K562 (cell line): Measurements from ENCODE around the gene FKBP8. TPM values are rescaled to one million over a fixed set of nuclear protein-coding genes. Genes with fewer than 3 reads are reported as not detected.

Experiments
- ATAC-seq: fragments of 200-7000 bp; cut with Tn5 transposase; 3 replicates; pipeline ENCODE4 v1.9.1; 2020; ENCODE audit warnings: moderate library complexity
- BruUV-seq: library from RNA; stranded (reverse); fragments of 400-500 nt; replicated peaks from 2 replicates; lab custom pipeline; 2021; lab: Mats Ljungman, UMichigan
- CTCF ChIA-PET: fragments of 300-600 bp; formaldehyde crosslinking; extraction: SDS; loops from one replicate; lab custom pipeline; 2021; ENCODE audit warnings: low intra/inter-chr PET ratio; lab: Yijun Ruan, JAX
- POLR2A ChIA-PET: fragments of 300-600, 350-650 bp; sonication (Branson Sonifier 250); formaldehyde crosslinking; extraction: SDS; loops from one replicate; lab custom pipeline; 2021; ENCODE audit warnings: antibody characterized with exemption, inconsistent platforms; lab: Yijun Ruan, JAX
- DNase-seq, 4 experiments: peaks; one replicate each; pipeline versions ENCODE4 v3.0.0 to v3.0.0-alpha.2; 2011 to 2018; ENCODE audit warnings: low spot score in 3 of 4, mixed read lengths in 3 of 4; ENCODE audit errors: extremely low read depth in 1 of 4
- FAIRE-seq: peaks from 2 replicates; lab custom pipeline; 2011; peaks lifted over from hg19 to GRCh38; lab: Jason Lieb, UNC
- H2AFZ ChIP-seq: 2 replicates; pipeline ENCODE4 v1.6.0; 2011; ENCODE audit warnings: low read depth, low read length, control low read depth, inconsistent platforms
- H3K27ac ChIP-seq: fragments of 200-600 bp; 3 replicates; pipeline ENCODE4 v1.8.0; 2011; ENCODE audit warnings: low read depth, mild to moderate bottlenecking, control low read depth, inconsistent platforms, low read length, moderate library complexity, mixed read lengths; ENCODE audit errors: extremely low read depth
- H3K27me3 ChIP-seq, 2 experiments: fragments of 300-600 bp in 1 of 2; 2 replicates in 1 of 2; 3 replicates in 1 of 2; pipeline versions ENCODE4 v1.6.0 to v1.8.0; 2011; ENCODE audit warnings: inconsistent platforms in 2 of 2, low read length in 2 of 2, mild to moderate bottlenecking in 1 of 2, mixed read lengths in 1 of 2, moderate library complexity in 1 of 2; ENCODE audit not compliant: control insufficient read depth in 2 of 2, insufficient read depth in 2 of 2
- H3K36me3 ChIP-seq: fragments of 300-600 bp; 3 replicates; pipeline ENCODE4 v1.8.0; 2011; ENCODE audit warnings: mild to moderate bottlenecking, low read length, inconsistent platforms; ENCODE audit not compliant: control insufficient read depth, insufficient read depth
- H3K4me1 ChIP-seq, 2 experiments: fragments of 200-600 bp in 1 of 2; replicated peaks in 1 of 2; 2 replicates in 1 of 2; 3 replicates in 1 of 2; pipeline versions ENCODE4 v1.5.1 to v1.8.0; 2011; ENCODE audit warnings: inconsistent platforms in 2 of 2, low read length in 2 of 2, mild to moderate bottlenecking in 1 of 2, mixed read lengths in 1 of 2, moderate library complexity in 1 of 2; ENCODE audit not compliant: control insufficient read depth in 2 of 2, insufficient read depth in 2 of 2
- H3K4me2 ChIP-seq: 2 replicates; pipeline ENCODE4 v1.6.1; 2011; ENCODE audit warnings: low read length, control low read depth, inconsistent platforms, mixed read lengths; ENCODE audit not compliant: insufficient read depth
- H3K4me3 ChIP-seq: fragments of 200-600 bp; sonication (generic), shearing (Covaris generic); 2 replicates; pipeline ENCODE4 v1.5.1; 2016; ENCODE audit warnings: control low read depth, inconsistent platforms
- H3K79me2 ChIP-seq: fragments of 200-600 bp; 3 replicates; pipeline ENCODE4 v1.8.0; 2011; ENCODE audit warnings: low read length, inconsistent platforms; ENCODE audit not compliant: control insufficient read depth, insufficient read depth
- H3K9ac ChIP-seq, 2 experiments: 2 replicates each; pipeline versions ENCODE4 v1.6.0 to v1.6.1; 2011; ENCODE audit warnings: low read depth in 2 of 2, low read length in 2 of 2, control low read depth in 1 of 2, inconsistent platforms in 1 of 2, mild to moderate bottlenecking in 1 of 2, mixed read lengths in 1 of 2; ENCODE audit not compliant: insufficient read depth in 1 of 2
- H3K9me1 ChIP-seq: one replicate; pipeline ENCODE4 v1.6.0; 2011; ENCODE audit warnings: inconsistent platforms, mild to moderate bottlenecking, low read length, moderate library complexity; ENCODE audit not compliant: control insufficient read depth, insufficient read depth
- H3K9me3 ChIP-seq: replicated peaks from 2 replicates; pipeline ENCODE4 v1.5.1; 2011; ENCODE audit warnings: low read depth, low read length, inconsistent platforms; ENCODE audit not compliant: control insufficient read depth, insufficient read depth
- H4K20me1 ChIP-seq: replicated peaks from 2 replicates; pipeline ENCODE4 v1.6.1; 2011; ENCODE audit warnings: low read length, inconsistent platforms, mixed read lengths; ENCODE audit not compliant: control insufficient read depth, insufficient read depth
- BCL6 ChIP-seq: fragments of 250-450 bp; sonication (Bioruptor Pico); IDR thresholded peaks from 2 replicates; pipeline ENCODE4 v1.4.0; 2020
- BRD9 ChIP-seq: fragments of 450-650 bp; IDR thresholded peaks from 2 replicates; pipeline ENCODE4 v1.6.1; 2018; ENCODE audit warnings: low read depth; ENCODE audit not compliant: partially characterized antibody
- CREB5 ChIP-seq: fragments of 250-450 bp; sonication (Bioruptor Pico); IDR thresholded peaks from 2 replicates; pipeline ENCODE4 v1.5.0; 2020; ENCODE audit warnings: mild to moderate bottlenecking
- DNMT1 ChIP-seq: fragments of 450-650 bp; IDR thresholded peaks from 2 replicates; pipeline ENCODE4 v1.6.1; 2016; ENCODE audit warnings: antibody characterized with exemption, mild to moderate bottlenecking
- EZH2 ChIP-seq: IDR thresholded peaks from 2 replicates; pipeline ENCODE4 v1.6.1; 2012; ENCODE audit warnings: low read depth, mild to moderate bottlenecking, inconsistent platforms, low read length, borderline replicate concordance
- FOXA3 ChIP-seq, 2 experiments: fragments of 450-650 bp in 1 of 2; sonication (generic) in 1 of 2; formaldehyde crosslinking; IDR thresholded peaks in 1 of 2; conservative IDR thresholded peaks in 1 of 2; 2 replicates each; pipeline versions ENCODE4 v1.4.0 to v1.8.0; 2020 to 2022; ENCODE audit warnings: mild to moderate bottlenecking in 2 of 2, missing genetic modification reagents in 1 of 2
- FUS ChIP-seq: fragments of 200-400 bp; formaldehyde crosslinking; optimal IDR thresholded peaks from 2 replicates; pipeline ENCODE3; 2017; ENCODE audit warnings: low read depth, low read length
- HDAC8 ChIP-seq: fragments of 450-650 bp; IDR thresholded peaks from 2 replicates; pipeline ENCODE4 v1.6.1; 2016; ENCODE audit warnings: mild to moderate bottlenecking, missing genetic modification characterization, moderate library complexity, missing compliant biosample characterization
- MYBL2 ChIP-seq, 2 experiments: fragments of 450-650 bp in 1 of 2; sonication (generic) in 1 of 2; formaldehyde crosslinking in 1 of 2; IDR thresholded peaks; 2 replicates each; pipeline versions ENCODE4 v1.6.1 to v1.8.1; 2017 to 2022; ENCODE audit warnings: borderline replicate concordance in 1 of 2, inconsistent platforms in 1 of 2, low read depth in 1 of 2, mild to moderate bottlenecking in 1 of 2, missing genetic modification reagents in 1 of 2, moderate library complexity in 1 of 2
- NFIC ChIP-seq: fragments of 450-650 bp; IDR thresholded peaks from 2 replicates; pipeline ENCODE4 v1.6.1; 2017; ENCODE audit warnings: mild to moderate bottlenecking, inconsistent platforms
- NR3C1 ChIP-seq: sonication (generic); formaldehyde crosslinking; IDR thresholded peaks from 2 replicates; pipeline ENCODE4 v1.8.1; 2022; ENCODE audit warnings: missing genetic modification reagents
- ZNF24 ChIP-seq: fragments of 450-650 bp; IDR thresholded peaks from 2 replicates; pipeline ENCODE4 v1.6.1; 2016
- ZNF592 ChIP-seq: fragments of 450-650 bp; IDR thresholded peaks from 2 replicates; pipeline ENCODE4 v1.6.1; 2017; ENCODE audit warnings: antibody characterized with exemption, mild to moderate bottlenecking
- WGBS: fragments of 100-300 bp; shearing (Covaris generic); methylation state at CpG from one replicate; pipeline ENCODE4 v1.1.6; 2016; ENCODE audit warnings: low coverage, mixed read lengths; ENCODE audit not compliant: insufficient coverage; ENCODE audit errors: missing lambda C conversion rate; 5-methylcytosine and 5-hydroxymethylcytosine counted together
- in situ Hi-C: fragments of 300-500 bp; cut with MboI; formaldehyde crosslinking; loops from 4 replicates; pipeline ENCODE4 v1.15.0; 2018; ENCODE audit warnings: inconsistent platforms, mixed read lengths
- intact Hi-C: fragments of 100-400 bp; cut with micrococcal nuclease; formaldehyde crosslinking; loops from 2 replicates; pipeline ENCODE4 v1.14.2; 2022
- polyA plus RNA-seq, 8 experiments: library from polyadenylated mRNA; depleted of rRNA in 4 of 8; stranded (reverse) in 5 of 8; unstranded in 3 of 8; fragments of >200 nt; fragmentation: Nextera tagmentation in 2 of 8; fragmentation: Illumina TruSeq in 1 of 8; extraction: Ambion mirVana in 2 of 8; extraction: Trizol in 1 of 8; gene quantifications; 2 replicates each; pipeline versions ENCODE4 v1.2.1 to v1.2.3, GENCODE V29; 2011 to 2014; ENCODE audit warnings: inconsistent platforms in 1 of 8, missing spikeins in 1 of 8
- total RNA-seq, 7 experiments: library from RNA; depleted of rRNA in 6 of 7; stranded (reverse); fragments of >200 nt in 6 of 7; fragmentation: Illumina TruSeq in 2 of 7; extraction: Trizol in 2 of 7; gene quantifications; 2 replicates each; pipeline versions ENCODE4 v1.2.1 to v1.2.3, GENCODE V29; 2011 to 2021; ENCODE audit warnings: low replicate concordance in 1 of 7
- TF ChIP-seq, protein P1 (sequence below): sonication (generic); formaldehyde crosslinking; IDR thresholded peaks from 2 replicates; pipeline ENCODE4 v1.8.0; 2022; ENCODE audit warnings: missing genetic modification reagents, mild to moderate bottlenecking, moderate library complexity, borderline replicate concordance

The FKBP8 gene
- total and polyA plus RNA-seq, 9 of the 15 experiments (the other 6 are each of a cell fraction or from before 2014, with no cell fraction given) = 0.46 to 236 (median 104) TPM

DNA sequence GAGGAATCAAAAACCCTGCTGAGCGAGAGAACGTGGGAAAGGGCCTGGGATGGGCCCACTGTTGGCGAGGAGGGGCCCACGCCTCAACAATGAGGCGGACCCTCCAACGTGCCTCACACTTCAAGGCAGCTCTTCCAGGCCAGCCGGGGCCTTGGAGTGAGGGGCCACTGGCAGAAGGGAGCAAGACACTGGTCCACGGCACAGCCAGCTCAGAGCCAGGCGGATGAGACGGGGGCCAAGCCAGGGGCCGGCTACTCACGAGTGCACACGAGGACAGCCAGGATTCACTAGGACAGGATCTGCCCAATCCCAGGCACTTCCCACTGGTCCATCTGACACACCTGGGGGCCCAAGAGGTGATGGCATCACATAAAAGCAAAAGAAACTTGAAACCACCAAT lies 42.0 kb downstream of the FKBP8 start (continued):
- TF ChIP-seq ZNF592 (no peak), NFIC (no peak)
- TF ChIP-seq, protein P1, sequence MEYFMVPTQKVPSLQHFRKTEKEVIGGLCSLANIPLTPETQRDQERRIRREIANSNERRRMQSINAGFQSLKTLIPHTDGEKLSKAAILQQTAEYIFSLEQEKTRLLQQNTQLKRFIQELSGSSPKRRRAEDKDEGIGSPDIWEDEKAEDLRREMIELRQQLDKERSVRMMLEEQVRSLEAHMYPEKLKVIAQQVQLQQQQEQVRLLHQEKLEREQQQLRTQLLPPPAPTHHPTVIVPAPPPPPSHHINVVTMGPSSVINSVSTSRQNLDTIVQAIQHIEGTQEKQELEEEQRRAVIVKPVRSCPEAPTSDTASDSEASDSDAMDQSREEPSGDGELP (CRISPR knock-in tag) = no peak

DNA sequence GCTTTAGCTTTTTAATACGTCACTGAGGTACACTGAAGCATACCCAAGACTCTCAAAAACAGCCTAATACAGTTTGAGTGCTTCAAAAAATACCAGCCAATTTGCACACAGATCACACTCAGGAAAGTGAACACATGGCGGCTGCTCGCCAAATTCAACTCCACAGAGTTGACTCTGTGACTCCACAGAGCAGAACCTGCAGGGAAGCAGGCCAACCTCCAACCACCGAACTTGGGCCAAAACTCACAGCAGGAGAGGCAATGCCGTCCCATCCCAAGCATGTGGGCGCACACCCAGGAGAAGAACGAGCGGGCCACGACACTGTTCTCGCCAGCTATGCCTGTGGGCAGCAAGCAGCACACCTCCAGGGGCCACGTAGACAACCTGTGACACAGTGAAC lies 42.6 kb downstream of the FKBP8 start:
- Histone ChIP-seq H3K79me2 (peaks cover 96% of the 10 kb centered on the region), H2AFZ (no peak overlapping the region), H3K9ac (peak overlapping the region in 1 of 2 experiments; percentile 32; a peak in 1 of 4 replicates), H3K4me2 (no peak overlapping the region), H3K4me1 (peaks cover 15 to 53% of the 10 kb centered on the region in 2 experiments; a peak in 4 of 5 replicates), H3K27ac (no peak overlapping the region), H3K27me3 (no peaks in the 10 kb centered on the region), H3K9me3 (no peaks in the 10 kb centered on the region), H4K20me1 (peaks cover 89% of the 10 kb centered on the region), H3K36me3 (peaks cover 10% of the 10 kb centered on the region; the same call in 2 of the 3 replicates), H3K4me3 (no peak overlapping the region), H3K9me1 (peaks cover 9% of the 10 kb centered on the region)
- FAIRE-seq (peak; percentile 63), ATAC-seq (no peak), DNase-seq (no peak)
- 86% methylated on average over 11 of the region's 11 CpGs for WGBS
- intact Hi-C loops (no loop called here), in situ Hi-C loops (no loop called here)
- ChIA-PET CTCF (no interaction called here), POLR2A (interaction anchor here (0.6 to 0.8 kb wide), 2 partner anchors 20 to 58 kb away, joined by 3 read pairs; no protein-coding TSS in a partner anchor)
- no TSS peak for BruUV-seq
- no peak for TF ChIP-seq FUS
- TF ChIP-seq HDAC8 (tag) = no peak
- no peak for TF ChIP-seq FOXA3 (CRISPR knock-in tag; conservative IDR thresholded peaks at IDR 0.05 in 1 of 2, IDR thresholded peaks at IDR 0.05 in 1 of 2)
- no peak for TF ChIP-seq EZH2
- TF ChIP-seq BCL6 (CRISPR knock-in tag) = no peak
- no peak for TF ChIP-seq MYBL2 (IDR thresholded peaks at IDR 0.05; ENCODE audit: low read depth)
- no peak for TF ChIP-seq MYBL2 (CRISPR knock-in tag; IDR thresholded peaks at IDR 0.05; ENCODE audit: borderline replicate concordance)
- TF ChIP-seq BRD9 = no peak
- TF ChIP-seq NR3C1 (CRISPR knock-in tag) = no peak
- no peak for TF ChIP-seq ZNF24
- no peak for TF ChIP-seq DNMT1
- no peak for TF ChIP-seq CREB5 (CRISPR knock-in tag)
